ENCODE measurements around the gene PARD3B. TPM values are rescaled to one million over a fixed set of nuclear protein-coding genes. Genes with fewer than 3 reads are reported as not detected.

The PARD3B gene
- total RNA-seq, 1 experiment from 2014 or later = 2.0 TPM

GRCh38 chr2:205643391-205643885 lies 1098.2 kb downstream of the PARD3B start:
- Histone ChIP-seq H3K4me1 (ENCODE audit: control insufficient read depth in 1 of 2, insufficient read depth in 2 of 2, low read length in 2 of 2) (no peaks in the 10 kb centered on the region; a peak in 1 of 4 replicates), H2AFZ (ENCODE audit: low read depth, low read length, poor library complexity, severe bottlenecking) (no peak overlapping the region), H3K9me3 (ENCODE audit: control insufficient read depth in 1 of 2, insufficient read depth in 1 of 2, low read depth in 1 of 2, low read length in 2 of 2) (no peaks in the 10 kb centered on the region), H3K27me3 (ENCODE audit: insufficient read depth, low read length) (no peaks in the 10 kb centered on the region; the same call in 1 of the 2 replicates), H3K36me3 (ENCODE audit: control insufficient read depth in 1 of 2, insufficient read depth in 2 of 2, low read length in 2 of 2) (no peaks in the 10 kb centered on the region), H3K9ac (ENCODE audit: low read length) (no peak overlapping the region), H3K9me2 (ENCODE audit: insufficient read depth) (no peaks in the 10 kb centered on the region), H4K20me1 (ENCODE audit: insufficient read depth) (no peaks in the 10 kb centered on the region), H3K27ac (ENCODE audit: low read depth, low read length) (no peak overlapping the region), H3K4me2 (ENCODE audit: low read length) (no peak overlapping the region), H3K79me2 (ENCODE audit: insufficient read depth, low read length) (no peaks in the 10 kb centered on the region), H3K4me3 (replicated peaks in 1 of 2; ENCODE audit: low read depth in 1 of 2, low read length in 2 of 2) (no peak overlapping the region)
- intact Hi-C loops (cut with micrococcal nuclease) = no loop called here
- ChIA-PET CTCF (no interaction called here), RAD21 (ENCODE audit: low non-redundant PET in 1 of 2, low total read pairs in 2 of 2, uncharacterized antibody in 2 of 2, unreplicated experiment in 2 of 2) (no interaction called here), POLR2A (no interaction called here)
- DNase-seq (ENCODE audit: low read depth, low spot score) = no peak
- no TSS peak for BruUV-seq (replicated peaks)
- ATAC-seq = no peak
- no peak for TF ChIP-seq SP1 (IDR thresholded peaks at IDR 0.05; ENCODE audit: low read depth)
- no peak for TF ChIP-seq EZH2 (IDR thresholded peaks at IDR 0.05)
- no peak for TF ChIP-seq FOSL1 (IDR thresholded peaks at IDR 0.05; ENCODE audit: low read depth)
- no peak for TF ChIP-seq ZFX (IDR thresholded peaks at IDR 0.05)
- no peak for TF ChIP-seq ATF3 (IDR thresholded peaks at IDR 0.05)
- no peak for TF ChIP-seq CBX3 (IDR thresholded peaks at IDR 0.05; ENCODE audit: low read depth)
- no peak for TF ChIP-seq ZNF274 (IDR thresholded peaks at IDR 0.05; ENCODE audit: low read depth, low read length)
- no peak for TF ChIP-seq SIN3A (IDR thresholded peaks at IDR 0.05; ENCODE audit: low read depth)

DNA sequence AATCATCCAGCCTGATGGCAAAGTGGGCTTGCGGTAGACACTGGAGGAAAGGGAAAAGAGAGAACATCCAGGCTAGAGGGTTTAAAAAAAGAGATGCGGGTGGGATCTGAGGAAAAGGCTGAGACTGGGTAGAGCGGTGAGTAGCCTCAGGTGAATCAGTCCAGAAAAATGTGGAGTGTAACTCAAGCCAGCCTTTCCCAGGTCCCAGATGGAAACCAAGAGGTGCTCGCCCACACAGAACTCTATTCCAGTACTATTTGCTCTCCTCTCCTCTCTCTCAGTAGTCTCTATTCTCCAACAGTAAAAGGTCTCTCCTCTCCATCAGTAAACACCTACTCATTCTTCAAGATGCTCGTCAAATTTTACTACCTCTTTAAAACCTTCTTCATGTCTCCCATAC lies 1098.7 kb downstream of the PARD3B start:
- H3K27ac ChIP-seq (ENCODE audit: low read depth, low read length) = no peak overlapping the region
- no peak overlapping the region for H3K9ac ChIP-seq (ENCODE audit: low read length)
- ChIA-PET POLR2A (no interaction called here), RAD21 (ENCODE audit: low non-redundant PET in 1 of 2, low total read pairs in 2 of 2, uncharacterized antibody in 2 of 2, unreplicated experiment in 2 of 2) (no interaction called here), CTCF (no interaction called here)
- no peak for TF ChIP-seq REST (IDR thresholded peaks at IDR 0.05; ENCODE audit: low read depth)
- no peak for TF ChIP-seq SIN3A (IDR thresholded peaks at IDR 0.05; ENCODE audit: low read depth)
- TF ChIP-seq SP1 (IDR thresholded peaks at IDR 0.05; ENCODE audit: low read depth) = no peak
- TF ChIP-seq FOSL1 (IDR thresholded peaks at IDR 0.05; ENCODE audit: low read depth) = no peak
- TF ChIP-seq EGR1 (IDR thresholded peaks at IDR 0.05; ENCODE audit: low read depth) = no peak
- TF ChIP-seq, protein P1, sequence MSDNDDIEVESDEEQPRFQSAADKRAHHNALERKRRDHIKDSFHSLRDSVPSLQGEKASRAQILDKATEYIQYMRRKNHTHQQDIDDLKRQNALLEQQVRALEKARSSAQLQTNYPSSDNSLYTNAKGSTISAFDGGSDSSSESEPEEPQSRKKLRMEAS (IDR thresholded peaks at IDR 0.05) = no peak
- TF ChIP-seq EZH2 (IDR thresholded peaks at IDR 0.05) = no peak
- TF ChIP-seq, protein P2, sequence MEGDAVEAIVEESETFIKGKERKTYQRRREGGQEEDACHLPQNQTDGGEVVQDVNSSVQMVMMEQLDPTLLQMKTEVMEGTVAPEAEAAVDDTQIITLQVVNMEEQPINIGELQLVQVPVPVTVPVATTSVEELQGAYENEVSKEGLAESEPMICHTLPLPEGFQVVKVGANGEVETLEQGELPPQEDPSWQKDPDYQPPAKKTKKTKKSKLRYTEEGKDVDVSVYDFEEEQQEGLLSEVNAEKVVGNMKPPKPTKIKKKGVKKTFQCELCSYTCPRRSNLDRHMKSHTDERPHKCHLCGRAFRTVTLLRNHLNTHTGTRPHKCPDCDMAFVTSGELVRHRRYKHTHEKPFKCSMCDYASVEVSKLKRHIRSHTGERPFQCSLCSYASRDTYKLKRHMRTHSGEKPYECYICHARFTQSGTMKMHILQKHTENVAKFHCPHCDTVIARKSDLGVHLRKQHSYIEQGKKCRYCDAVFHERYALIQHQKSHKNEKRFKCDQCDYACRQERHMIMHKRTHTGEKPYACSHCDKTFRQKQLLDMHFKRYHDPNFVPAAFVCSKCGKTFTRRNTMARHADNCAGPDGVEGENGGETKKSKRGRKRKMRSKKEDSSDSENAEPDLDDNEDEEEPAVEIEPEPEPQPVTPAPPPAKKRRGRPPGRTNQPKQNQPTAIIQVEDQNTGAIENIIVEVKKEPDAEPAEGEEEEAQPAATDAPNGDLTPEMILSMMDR (IDR thresholded peaks at IDR 0.05 in 2 of 3, conservative IDR thresholded peaks at IDR 0.05 in 1 of 3; ENCODE audit: borderline replicate concordance in 1 of 3, insufficient read depth in 1 of 3, low read depth in 2 of 3, low read length in 2 of 3) = no peak
- TF ChIP-seq YY1 (IDR thresholded peaks at IDR 0.05; ENCODE audit: extremely low read depth, insufficient replicate concordance, low read depth, low read length) = no peak
- no peak for TF ChIP-seq CBX3 (IDR thresholded peaks at IDR 0.05; ENCODE audit: low read depth)
- no peak for TF ChIP-seq POLR2AphosphoS5 (IDR thresholded peaks at IDR 0.05; ENCODE audit: low read depth, low read length)
- no peak for TF ChIP-seq SRF (IDR thresholded peaks at IDR 0.05; ENCODE audit: low read depth)
- TF ChIP-seq ZNF274 (IDR thresholded peaks at IDR 0.05; ENCODE audit: low read depth, low read length) = no peak
- no peak overlapping the region for H3K4me3 ChIP-seq (replicated peaks in 1 of 2; ENCODE audit: low read depth in 1 of 2, low read length in 2 of 2)
- no peaks in the 10 kb centered on the region for H4K20me1 ChIP-seq (ENCODE audit: insufficient read depth)
- H3K4me2 ChIP-seq (ENCODE audit: low read length) = no peak overlapping the region
- no peaks in the 10 kb centered on the region for H3K36me3 ChIP-seq (ENCODE audit: control insufficient read depth in 1 of 2, insufficient read depth in 2 of 2, low read length in 2 of 2)
- no peaks in the 10 kb centered on the region for H3K79me2 ChIP-seq (ENCODE audit: insufficient read depth, low read length)
- H3K9me2 ChIP-seq (ENCODE audit: insufficient read depth) = no peaks in the 10 kb centered on the region
- intact Hi-C loops (cut with micrococcal nuclease) = no loop called here
- no peaks in the 10 kb centered on the region for H3K9me3 ChIP-seq (ENCODE audit: control insufficient read depth in 1 of 2, insufficient read depth in 1 of 2, low read depth in 1 of 2, low read length in 2 of 2)
- BruUV-seq (replicated peaks) = no TSS peak
- no peak overlapping the region for H2AFZ ChIP-seq (ENCODE audit: low read depth, low read length, poor library complexity, severe bottlenecking)
- H3K4me1 ChIP-seq (ENCODE audit: control insufficient read depth in 1 of 2, insufficient read depth in 2 of 2, low read length in 2 of 2) = no peaks in the 10 kb centered on the region; a peak in 1 of 4 replicates
- no peaks in the 10 kb centered on the region; the same call in 1 of the 2 replicates for H3K27me3 ChIP-seq (ENCODE audit: insufficient read depth, low read length)
- ATAC-seq (no peak), DNase-seq (ENCODE audit: low read depth, low spot score) (no peak)
